NCI-H2227 (cell line): ENCODE data around the gene IL20RB.
A peak's percentile ranks its signal among the peaks of the same experiment; 100 is the strongest.
"Not testable (repeated sequence)": the region's sequence is repeated elsewhere in the genome, so short reads cannot be mapped to it uniquely, and the experiment has no call there.

Experiments used
- DNase-seq: peaks from one replicate; lab custom pipeline; 2025; ENCODE audit not compliant: unreplicated experiment; lab: John Stamatoyannopoulos, UW

IL20RB gene

GRCh38 chr3:136984837-136985236, 27.1 kb downstream of the IL20RB start:
- no peak for DNase-seq

GRCh38 chr3:136987398-136987980, 29.7 kb downstream of the IL20RB start:
- DNase-seq = not testable (repeated sequence)

GRCh38 chr3:136988651-136989050, 30.9 kb downstream of the IL20RB start:
- DNase-seq = no peak

GRCh38 chr3:136989781-136990524, 32.2 kb downstream of the IL20RB start:
- DNase-seq = no peak

GRCh38 chr3:136990826-136991225, 33.0 kb downstream of the IL20RB start:
- no peak for DNase-seq

- no peak for DNase-seq
Observed at GRCh38 chr3:136992115-136992514, 34.3 kb downstream of the IL20RB start.

GRCh38 chr3:136994772-136995516, 37.2 kb downstream of the IL20RB start:
- no peak for DNase-seq

GRCh38 chr3:136995652-136996051, 37.9 kb downstream of the IL20RB start:
- DNase-seq = no peak

- no peak for DNase-seq
Observed at GRCh38 chr3:137000039-137000438, 42.3 kb downstream of the IL20RB start.

- DNase-seq = not testable (repeated sequence)
Observed at GRCh38 chr3:137007376-137007775, 49.6 kb downstream of the IL20RB start.

- DNase-seq = no peak
Observed at GRCh38 chr3:137008131-137008530, 50.3 kb downstream of the IL20RB start.

- DNase-seq = no peak
Observed at GRCh38 chr3:137008976-137009375, 51.2 kb downstream of the IL20RB start.

- DNase-seq = no peak
Observed at GRCh38 chr3:137010137-137010536, 52.4 kb downstream of the IL20RB start.

GRCh38 chr3:137011153-137011552, 53.4 kb downstream of the IL20RB start:
- no peak for DNase-seq

- no peak for DNase-seq
Observed at GRCh38 chr3:137012097-137012501, 54.3 kb downstream of the IL20RB start.

GRCh38 chr3:137013951-137014688, 56.3 kb downstream of the IL20RB start:
- peak; percentile 86 for DNase-seq

GRCh38 chr3:137017316-137017715, 59.5 kb downstream of the IL20RB start:
- not testable (repeated sequence) for DNase-seq

GRCh38 chr3:137020315-137020714, 62.5 kb downstream of the IL20RB start:
- no peak for DNase-seq

GRCh38 chr3:137020888-137021287, 63.1 kb downstream of the IL20RB start:
- DNase-seq = no peak

- no peak for DNase-seq
Observed at GRCh38 chr3:137024348-137024747, 66.6 kb downstream of the IL20RB start.

- DNase-seq = no peak
Observed at GRCh38 chr3:137026701-137027100, 68.9 kb downstream of the IL20RB start.
